C1 segment of cervical spinal cord (tissue), 14 donors: ENCODE results near the gene NR2F1-AS1.
"Not testable (repeated sequence)": the region's sequence is repeated elsewhere in the genome, so short reads cannot be mapped to it uniquely, and the experiment has no call there.

Source experiments
- DNase-seq, 14 donors: peaks; one replicate each; lab custom pipeline; 2025; lab: John Stamatoyannopoulos, UW

Gene NR2F1-AS1

GRCh38 chr5:93519740-93520139 lies 61.3 kb downstream of the NR2F1-AS1 start:
- no peak for DNase-seq

GRCh38 chr5:93517828-93518227 lies 63.2 kb downstream of the NR2F1-AS1 start:
- DNase-seq: no peak

GRCh38 chr5:93513298-93513697 lies 67.7 kb downstream of the NR2F1-AS1 start:
- DNase-seq: no peak

GRCh38 chr5:93512799-93513198 lies 68.2 kb downstream of the NR2F1-AS1 start:
- no peak for DNase-seq

- no peak for DNase-seq
Measured at GRCh38 chr5:93511445-93511844, 69.6 kb downstream of the NR2F1-AS1 start.

- DNase-seq: no peak
Measured at GRCh38 chr5:93510626-93511380, 70.2 kb downstream of the NR2F1-AS1 start.

GRCh38 chr5:93505553-93505952 lies 75.5 kb downstream of the NR2F1-AS1 start:
- DNase-seq: not testable (repeated sequence)

- DNase-seq: no peak
Measured at GRCh38 chr5:93503598-93504067, 77.4 kb downstream of the NR2F1-AS1 start.

- DNase-seq: no peak
Measured at GRCh38 chr5:93497096-93497495, 83.9 kb downstream of the NR2F1-AS1 start.

- DNase-seq: no peak
Measured at GRCh38 chr5:93479982-93480509, 101.0 kb downstream of the NR2F1-AS1 start.

GRCh38 chr5:93477816-93478215 lies 103.2 kb downstream of the NR2F1-AS1 start:
- no peak for DNase-seq

GRCh38 chr5:93476251-93476742 lies 104.7 kb downstream of the NR2F1-AS1 start:
- no peak for DNase-seq

GRCh38 chr5:93462916-93463315 lies 118.1 kb downstream of the NR2F1-AS1 start:
- DNase-seq: no peak

- DNase-seq: no peak
Measured at GRCh38 chr5:93461756-93462155, 119.3 kb downstream of the NR2F1-AS1 start.

GRCh38 chr5:93460286-93460685 lies 120.7 kb downstream of the NR2F1-AS1 start:
- DNase-seq: no peak

- DNase-seq: not testable (repeated sequence)
Measured at GRCh38 chr5:93456796-93457195, 124.2 kb downstream of the NR2F1-AS1 start.

GRCh38 chr5:93454896-93455295 lies 126.1 kb downstream of the NR2F1-AS1 start:
- DNase-seq: no peak

GRCh38 chr5:93452255-93452654 lies 128.8 kb downstream of the NR2F1-AS1 start:
- DNase-seq: no peak

- no peak for DNase-seq
Measured at GRCh38 chr5:93438124-93438523, 142.9 kb downstream of the NR2F1-AS1 start.

- DNase-seq: no peak
Measured at GRCh38 chr5:93436083-93436482, 144.9 kb downstream of the NR2F1-AS1 start.

GRCh38 chr5:93433422-93433821 lies 147.6 kb downstream of the NR2F1-AS1 start:
- no peak for DNase-seq

- no peak for DNase-seq
Measured at GRCh38 chr5:93431250-93431649, 149.8 kb downstream of the NR2F1-AS1 start.

- DNase-seq: no peak
Measured at GRCh38 chr5:93430673-93431199, 150.3 kb downstream of the NR2F1-AS1 start.
